HG03432 (cell line): Measurements from ENCODE around the gene DNAI1.
"Not testable (repeated sequence)": the region's sequence is repeated elsewhere in the genome, so short reads cannot be mapped to it uniquely, and the experiment has no call there.

Source experiments
- ATAC-seq: cut with Tn5 transposase; IDR thresholded peaks from one replicate; pipeline ENCODE4 v1.9.1; 2021; ENCODE audit warnings: mild to moderate bottlenecking, moderate library complexity; ENCODE audit not compliant: unreplicated experiment

Gene DNAI1

GRCh38 chr9:34458013-34458958, at the start of gene DNAI1, which contains the start of gene FAM219A:
Gene DNAI1, plus strand, starts transcription at chr9:34458805. Its CDS starts 201 bp downstream, at chr9:34459006.
Gene FAM219A, minus strand, starts transcription at chr9:34458570. Its CDS starts 307 bp downstream, at chr9:34458263.
- peak; percentile 97 for ATAC-seq

GRCh38 chr9:34409154-34409553, 49.5 kb upstream of the DNAI1 start:
- ATAC-seq: no peak

- ATAC-seq: no peak
Observed at GRCh38 chr9:34412336-34412735, 46.3 kb upstream of the DNAI1 start.

- no peak for ATAC-seq
Observed at GRCh38 chr9:34413231-34413852, 45.3 kb upstream of the DNAI1 start.

GRCh38 chr9:34417734-34418133, 40.9 kb upstream of the DNAI1 start:
- no peak for ATAC-seq

- ATAC-seq: no peak
Observed at GRCh38 chr9:34419716-34420504, 38.7 kb upstream of the DNAI1 start.

- no peak for ATAC-seq
Observed at GRCh38 chr9:34426347-34427074, 32.1 kb upstream of the DNAI1 start.

GRCh38 chr9:34428325-34428958, 30.2 kb upstream of the DNAI1 start:
- ATAC-seq: no peak

- no peak for ATAC-seq
Observed at GRCh38 chr9:34430843-34431437, 27.7 kb upstream of the DNAI1 start.

- ATAC-seq: no peak
Observed at GRCh38 chr9:34431667-34432066, 26.9 kb upstream of the DNAI1 start.

- ATAC-seq: peak; percentile 44
Observed at GRCh38 chr9:34437006-34437925, 21.3 kb upstream of the DNAI1 start.

GRCh38 chr9:34437926-34438307, 20.7 kb upstream of the DNAI1 start:
- ATAC-seq: not testable (repeated sequence)

GRCh38 chr9:34438465-34438864, 20.1 kb upstream of the DNAI1 start:
- not testable (repeated sequence) for ATAC-seq

GRCh38 chr9:34440017-34440416, 18.6 kb upstream of the DNAI1 start:
- no peak for ATAC-seq

- ATAC-seq: no peak
Observed at GRCh38 chr9:34442770-34443169, 15.8 kb upstream of the DNAI1 start.

GRCh38 chr9:34443533-34443932, 15.1 kb upstream of the DNAI1 start:
- ATAC-seq: no peak

- no peak for ATAC-seq
Observed at GRCh38 chr9:34443976-34444375, 14.6 kb upstream of the DNAI1 start.

- ATAC-seq: no peak
Observed at GRCh38 chr9:34446468-34446891, 12.1 kb upstream of the DNAI1 start.

- no peak for ATAC-seq
Observed at GRCh38 chr9:34446951-34447350, 11.7 kb upstream of the DNAI1 start.
